ENCODE measurements around the gene GIPR. TPM values are rescaled to one million over a fixed set of nuclear protein-coding genes. Genes with fewer than 3 reads are reported as not detected.

The GIPR gene
- total and polyA plus RNA-seq, 10 of the 15 experiments (the other 5 are each of a cell fraction or from before 2014, with no cell fraction given) = 1.7 to 26.3 (median 13.7) TPM

GRCh38 chr19:45677351-45678230 is 9.6 kb downstream of the GIPR start:
- BruUV-seq (replicated peaks) = no TSS peak
- RAD21 ChIA-PET (ENCODE audit: unreplicated experiment) = interaction anchor here (0.8 to 2.1 kb wide), 4 partner anchors 9 to 110 kb away, joined by 3 to 9 read pairs (median 4); partner anchors contain the start of genes GIPR, QPCTL and SNRPD2
- no peak overlapping the region for H3K9ac ChIP-seq (ENCODE audit: control insufficient read depth, insufficient read depth, low read length)
- ATAC-seq (peak; percentile 71), FAIRE-seq (peak; percentile 47), DNase-seq (ENCODE audit: low read depth, low spot score) (peak; percentile 81)
- in situ Hi-C loops (cut with MboI) (no loop called here), intact Hi-C loops (cut with micrococcal nuclease; ENCODE audit: unreplicated experiment) (no loop called here)
- H3K36me3 ChIP-seq (ENCODE audit: control insufficient read depth in 2 of 2, insufficient read depth in 2 of 2, low read length in 1 of 2) = peaks cover 3 to 6% of the 10 kb centered on the region in 2 experiments; a peak in 3 of 4 replicates
- peaks cover 17% of the 10 kb centered on the region for H3K4me1 ChIP-seq (ENCODE audit: control insufficient read depth, insufficient read depth, low read length)
- no peak overlapping the region for H3K27ac ChIP-seq (ENCODE audit: control insufficient read depth, insufficient read depth)
- H3K79me2 ChIP-seq (ENCODE audit: control insufficient read depth, insufficient read depth, low read length) = no peaks in the 10 kb centered on the region
- no peaks in the 10 kb centered on the region for H3K9me3 ChIP-seq (replicated peaks; ENCODE audit: control insufficient read depth, insufficient read depth, low read length)
- POLR2A ChIA-PET = interaction anchor here (0.6 to 6.2 kb wide), 11 partner anchors 9 to 1064 kb away, joined by 3 to 54 read pairs (median 4); partner anchors contain the start of genes QPCTL, SIX5 and SNRPD2
- H3K4me2 ChIP-seq (ENCODE audit: control insufficient read depth, insufficient read depth) = peak overlapping the region; percentile 96
- CTCF ChIA-PET = interaction anchor here (0.6 to 3.3 kb wide), 9 partner anchors 9 to 894 kb away, joined by 3 to 27 read pairs (median 3); partner anchors contain the start of genes GIPR, QPCTL and SNRPD2
- H3K27me3 ChIP-seq (replicated peaks in 1 of 2; ENCODE audit: control insufficient read depth in 2 of 2, insufficient read depth in 2 of 2, low read length in 1 of 2) = no peaks in the 10 kb centered on the region
- WGBS (ENCODE audit: insufficient coverage, insufficient replicate concordance, low lambda C conversion rate, missing lambda C conversion rate) = 9% methylated on average over 38 of the region's 49 CpGs
- peak overlapping the region; percentile 48 for H2AFZ ChIP-seq (ENCODE audit: control insufficient read depth, low read depth, low read length)
- H3K4me3 ChIP-seq = peak overlapping the region; percentile 63; the same call in 1 of the 2 replicates
- no peaks in the 10 kb centered on the region; the same call in 1 of the 2 replicates for H4K20me1 ChIP-seq (ENCODE audit: control insufficient read depth, insufficient read depth)
- SMC1A ChIA-PET (ENCODE audit: uncharacterized antibody, unreplicated experiment) = interaction anchor here (0.6 to 2.8 kb wide), 6 partner anchors 9 to 1152 kb away, joined by 3 to 9 read pairs (median 4); partner anchors contain the start of gene QPCTL
- TF ChIP-seq PAX5 (IDR thresholded peaks at IDR 0.05; ENCODE audit: borderline replicate concordance, low read depth, low read length) (no peak), PAX8 (IDR thresholded peaks at IDR 0.05) (no peak), TBL1XR1 (IDR thresholded peaks at IDR 0.05; ENCODE audit: low read depth, low read length) (no peak), KDM1A (IDR thresholded peaks at IDR 0.05; ENCODE audit: borderline replicate concordance) (no peak), BACH1 (IDR thresholded peaks at IDR 0.05; ENCODE audit: borderline replicate concordance) (no peak), MXI1 (IDR thresholded peaks at IDR 0.05; ENCODE audit: low read depth, low read length) (no peak), GATAD2B (conservative IDR thresholded peaks at IDR 0.05; ENCODE audit: low read depth) (no peak), IKZF2 (IDR thresholded peaks at IDR 0.05) (no peak), ZZZ3 (IDR thresholded peaks at IDR 0.05; ENCODE audit: control insufficient read depth, insufficient read length, low read depth) (no peak), SP1 (IDR thresholded peaks at IDR 0.05; ENCODE audit: low read depth, low read length) (no peak), LARP7 (IDR thresholded peaks at IDR 0.05) (no peak), NFYB (IDR thresholded peaks at IDR 0.05; ENCODE audit: insufficient read depth, low read depth, low read length) (0 out of 2 replicates have a peak, but pooled peaks have one; percentile 1), KLF5 (IDR thresholded peaks at IDR 0.05; ENCODE audit: partially characterized antibody) (no peak), YBX1 (IDR thresholded peaks at IDR 0.05) (no peak), TARDBP (IDR thresholded peaks at IDR 0.05; ENCODE audit: borderline replicate concordance) (no peak)
- TF ChIP-seq, protein P1, sequence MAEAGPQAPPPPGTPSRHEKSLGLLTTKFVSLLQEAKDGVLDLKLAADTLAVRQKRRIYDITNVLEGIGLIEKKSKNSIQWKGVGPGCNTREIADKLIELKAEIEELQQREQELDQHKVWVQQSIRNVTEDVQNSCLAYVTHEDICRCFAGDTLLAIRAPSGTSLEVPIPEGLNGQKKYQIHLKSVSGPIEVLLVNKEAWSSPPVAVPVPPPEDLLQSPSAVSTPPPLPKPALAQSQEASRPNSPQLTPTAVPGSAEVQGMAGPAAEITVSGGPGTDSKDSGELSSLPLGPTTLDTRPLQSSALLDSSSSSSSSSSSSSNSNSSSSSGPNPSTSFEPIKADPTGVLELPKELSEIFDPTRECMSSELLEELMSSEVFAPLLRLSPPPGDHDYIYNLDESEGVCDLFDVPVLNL (IDR thresholded peaks at IDR 0.05; ENCODE audit: low read depth, low read length) = no peak
- TF ChIP-seq, protein P2, sequence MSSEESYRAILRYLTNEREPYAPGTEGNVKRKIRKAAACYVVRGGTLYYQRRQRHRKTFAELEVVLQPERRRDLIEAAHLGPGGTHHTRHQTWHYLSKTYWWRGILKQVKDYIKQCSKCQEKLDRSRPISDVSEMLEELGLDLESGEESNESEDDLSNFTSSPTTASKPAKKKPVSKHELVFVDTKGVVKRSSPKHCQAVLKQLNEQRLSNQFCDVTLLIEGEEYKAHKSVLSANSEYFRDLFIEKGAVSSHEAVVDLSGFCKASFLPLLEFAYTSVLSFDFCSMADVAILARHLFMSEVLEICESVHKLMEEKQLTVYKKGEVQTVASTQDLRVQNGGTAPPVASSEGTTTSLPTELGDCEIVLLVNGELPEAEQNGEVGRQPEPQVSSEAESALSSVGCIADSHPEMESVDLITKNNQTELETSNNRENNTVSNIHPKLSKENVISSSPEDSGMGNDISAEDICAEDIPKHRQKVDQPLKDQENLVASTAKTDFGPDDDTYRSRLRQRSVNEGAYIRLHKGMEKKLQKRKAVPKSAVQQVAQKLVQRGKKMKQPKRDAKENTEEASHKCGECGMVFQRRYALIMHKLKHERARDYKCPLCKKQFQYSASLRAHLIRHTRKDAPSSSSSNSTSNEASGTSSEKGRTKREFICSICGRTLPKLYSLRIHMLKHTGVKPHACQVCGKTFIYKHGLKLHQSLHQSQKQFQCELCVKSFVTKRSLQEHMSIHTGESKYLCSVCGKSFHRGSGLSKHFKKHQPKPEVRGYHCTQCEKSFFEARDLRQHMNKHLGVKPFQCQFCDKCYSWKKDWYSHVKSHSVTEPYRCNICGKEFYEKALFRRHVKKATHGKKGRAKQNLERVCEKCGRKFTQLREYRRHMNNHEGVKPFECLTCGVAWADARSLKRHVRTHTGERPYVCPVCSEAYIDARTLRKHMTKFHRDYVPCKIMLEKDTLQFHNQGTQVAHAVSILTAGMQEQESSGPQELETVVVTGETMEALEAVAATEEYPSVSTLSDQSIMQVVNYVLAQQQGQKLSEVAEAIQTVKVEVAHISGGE (CRISPR knock-in tag; IDR thresholded peaks at IDR 0.05) = no peak
- TF ChIP-seq, protein P3, sequence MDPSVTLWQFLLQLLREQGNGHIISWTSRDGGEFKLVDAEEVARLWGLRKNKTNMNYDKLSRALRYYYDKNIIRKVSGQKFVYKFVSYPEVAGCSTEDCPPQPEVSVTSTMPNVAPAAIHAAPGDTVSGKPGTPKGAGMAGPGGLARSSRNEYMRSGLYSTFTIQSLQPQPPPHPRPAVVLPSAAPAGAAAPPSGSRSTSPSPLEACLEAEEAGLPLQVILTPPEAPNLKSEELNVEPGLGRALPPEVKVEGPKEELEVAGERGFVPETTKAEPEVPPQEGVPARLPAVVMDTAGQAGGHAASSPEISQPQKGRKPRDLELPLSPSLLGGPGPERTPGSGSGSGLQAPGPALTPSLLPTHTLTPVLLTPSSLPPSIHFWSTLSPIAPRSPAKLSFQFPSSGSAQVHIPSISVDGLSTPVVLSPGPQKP (IDR thresholded peaks at IDR 0.05; ENCODE audit: low read depth, low read length) = no peak
